Globus pallidus (tissue), 1 donor: ENCODE measurements around the gene CFAP100.

Experiments used
- DNase-seq: peaks from one replicate; pipeline ENCODE4 v3.0.0-alpha.2; 2015; ENCODE audit warnings: low spot score

Gene CFAP100

GRCh38 chr3:126423191-126424038, 28.7 kb downstream of the CFAP100 start:
- no peak for DNase-seq

GRCh38 chr3:126424039-126424717, 29.5 kb downstream of the CFAP100 start:
- DNase-seq: no peak

- no peak for DNase-seq
Observed at GRCh38 chr3:126424751-126425150, 30.0 kb downstream of the CFAP100 start.

- no peak for DNase-seq
Observed at GRCh38 chr3:126431103-126431534, 36.4 kb downstream of the CFAP100 start.

GRCh38 chr3:126432361-126433104, 37.8 kb downstream of the CFAP100 start:
- no peak for DNase-seq

- DNase-seq: no peak
Observed at GRCh38 chr3:126433105-126433430, 38.4 kb downstream of the CFAP100 start.

GRCh38 chr3:126433496-126434263, 39.0 kb downstream of the CFAP100 start:
- DNase-seq: no peak

- DNase-seq: no peak
Observed at GRCh38 chr3:126434264-126434590, 39.5 kb downstream of the CFAP100 start.

- no peak for DNase-seq
Observed at GRCh38 chr3:126434931-126435411, 40.3 kb downstream of the CFAP100 start.

GRCh38 chr3:126435456-126436315, 41.0 kb downstream of the CFAP100 start:
- no peak for DNase-seq

- no peak for DNase-seq
Observed at GRCh38 chr3:126436826-126437717, 42.4 kb downstream of the CFAP100 start.

GRCh38 chr3:126438186-126438585, 43.5 kb downstream of the CFAP100 start:
- DNase-seq: no peak

- DNase-seq: no peak
Observed at GRCh38 chr3:126438746-126439145, 44.0 kb downstream of the CFAP100 start.

GRCh38 chr3:126439346-126439967, 44.7 kb downstream of the CFAP100 start:
- DNase-seq: no peak

GRCh38 chr3:126439968-126440708, 45.4 kb downstream of the CFAP100 start:
- no peak for DNase-seq

GRCh38 chr3:126440709-126440995, 45.9 kb downstream of the CFAP100 start:
- DNase-seq: no peak

- DNase-seq: no peak
Observed at GRCh38 chr3:126441256-126441880, 46.7 kb downstream of the CFAP100 start.

- DNase-seq: peak; percentile 20
Observed at GRCh38 chr3:126442094-126442855, 47.6 kb downstream of the CFAP100 start.
